ENCODE measurements around the gene ITPR3. TPM values are rescaled to one million over a fixed set of nuclear protein-coding genes. Genes with fewer than 3 reads are reported as not detected.
A peak's percentile ranks its signal among the peaks of the same experiment; 100 is the strongest.

Gene ITPR3
- total RNA-seq, 3 donors from 2014 or later: 60.2 to 111 (median 103) TPM

GRCh38 chr6:33634946-33635345 lies 13.8 kb downstream of the ITPR3 start:
- H3K4me1 ChIP-seq (ENCODE audit: low read depth): peaks cover 26% of the 10 kb centered on the region
- no peak overlapping the region for H3K4me3 ChIP-seq
- ATAC-seq (no peak), DNase-seq (no peak)
- intact Hi-C loops (cut with DNase I, micrococcal nuclease): no loop called here
- no peaks in the 10 kb centered on the region for H3K9me3 ChIP-seq
- TF ChIP-seq, protein P1, sequence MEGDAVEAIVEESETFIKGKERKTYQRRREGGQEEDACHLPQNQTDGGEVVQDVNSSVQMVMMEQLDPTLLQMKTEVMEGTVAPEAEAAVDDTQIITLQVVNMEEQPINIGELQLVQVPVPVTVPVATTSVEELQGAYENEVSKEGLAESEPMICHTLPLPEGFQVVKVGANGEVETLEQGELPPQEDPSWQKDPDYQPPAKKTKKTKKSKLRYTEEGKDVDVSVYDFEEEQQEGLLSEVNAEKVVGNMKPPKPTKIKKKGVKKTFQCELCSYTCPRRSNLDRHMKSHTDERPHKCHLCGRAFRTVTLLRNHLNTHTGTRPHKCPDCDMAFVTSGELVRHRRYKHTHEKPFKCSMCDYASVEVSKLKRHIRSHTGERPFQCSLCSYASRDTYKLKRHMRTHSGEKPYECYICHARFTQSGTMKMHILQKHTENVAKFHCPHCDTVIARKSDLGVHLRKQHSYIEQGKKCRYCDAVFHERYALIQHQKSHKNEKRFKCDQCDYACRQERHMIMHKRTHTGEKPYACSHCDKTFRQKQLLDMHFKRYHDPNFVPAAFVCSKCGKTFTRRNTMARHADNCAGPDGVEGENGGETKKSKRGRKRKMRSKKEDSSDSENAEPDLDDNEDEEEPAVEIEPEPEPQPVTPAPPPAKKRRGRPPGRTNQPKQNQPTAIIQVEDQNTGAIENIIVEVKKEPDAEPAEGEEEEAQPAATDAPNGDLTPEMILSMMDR (IDR thresholded peaks at IDR 0.05): no peak
- no peaks in the 10 kb centered on the region for H3K36me3 ChIP-seq (ENCODE audit: low read depth)

- H3K4me1 ChIP-seq (ENCODE audit: low read depth): peaks cover 24% of the 10 kb centered on the region
- ATAC-seq: no peak
Observed at GRCh38 chr6:33636655-33637054, 15.5 kb downstream of the ITPR3 start.

GRCh38 chr6:33638556-33638955 lies 17.4 kb downstream of the ITPR3 start:
- intact Hi-C loops (cut with DNase I, micrococcal nuclease): no loop called here
- peaks cover 9% of the 10 kb centered on the region for H3K4me1 ChIP-seq (ENCODE audit: low read depth)
- H3K36me3 ChIP-seq (ENCODE audit: low read depth): no peaks in the 10 kb centered on the region
- H3K9me3 ChIP-seq: no peaks in the 10 kb centered on the region
- ATAC-seq (peak; percentile 60), DNase-seq (no peak)
- TF ChIP-seq, protein P1 (IDR thresholded peaks at IDR 0.05): no peak
- H3K4me3 ChIP-seq: no peak overlapping the region

More at GRCh38 chr6:33636655-33637054, 15.5 kb downstream of the ITPR3 start:
- Histone ChIP-seq H3K36me3 (ENCODE audit: low read depth) (no peaks in the 10 kb centered on the region), H3K9me3 (no peaks in the 10 kb centered on the region), H3K4me3 (no peak overlapping the region)
- intact Hi-C loops (cut with DNase I, micrococcal nuclease): no loop called here
- DNase-seq: no peak
- TF ChIP-seq, protein P1 (IDR thresholded peaks at IDR 0.05): no peak

GRCh38 chr6:33639559-33639958 lies 18.4 kb downstream of the ITPR3 start:
- Histone ChIP-seq H3K9me3 (no peaks in the 10 kb centered on the region), H3K36me3 (ENCODE audit: low read depth) (no peaks in the 10 kb centered on the region), H3K4me1 (ENCODE audit: low read depth) (peaks cover 1% of the 10 kb centered on the region), H3K4me3 (no peak overlapping the region)
- intact Hi-C loops (cut with DNase I, micrococcal nuclease): no loop called here
- no peak for DNase-seq
- no peak for ATAC-seq
- TF ChIP-seq, protein P1 (IDR thresholded peaks at IDR 0.05): no peak

GRCh38 chr6:33640361-33640760 lies 19.2 kb downstream of the ITPR3 start:
- DNase-seq (no peak), ATAC-seq (no peak)
- TF ChIP-seq, protein P1 (IDR thresholded peaks at IDR 0.05): no peak
- Histone ChIP-seq H3K4me3 (no peak overlapping the region), H3K4me1 (ENCODE audit: low read depth) (no peaks in the 10 kb centered on the region), H3K9me3 (no peaks in the 10 kb centered on the region), H3K36me3 (ENCODE audit: low read depth) (no peaks in the 10 kb centered on the region)
- intact Hi-C loops (cut with DNase I, micrococcal nuclease): no loop called here

DNA sequence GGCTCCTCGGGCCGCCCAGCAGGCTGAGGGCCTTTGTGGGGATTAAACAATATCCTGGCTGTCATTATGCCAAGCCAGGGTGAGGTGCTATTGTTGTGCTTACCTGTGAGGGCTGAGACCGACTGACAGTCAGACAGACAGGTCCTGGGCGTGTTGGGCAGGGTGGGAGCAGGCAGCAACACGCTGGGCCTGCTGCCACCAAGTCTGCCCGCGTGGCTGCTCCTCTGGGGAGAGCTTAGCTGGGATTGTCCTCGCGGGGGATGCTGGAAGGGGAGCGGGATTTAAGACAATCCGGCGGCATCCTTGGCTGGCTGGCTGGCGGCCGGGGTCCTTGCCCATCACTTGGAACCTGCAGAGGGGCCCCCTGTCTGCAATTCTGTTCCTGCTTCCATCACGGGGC lies 20.0 kb downstream of the ITPR3 start:
- H3K4me3 ChIP-seq: no peak overlapping the region
- H3K4me1 ChIP-seq (ENCODE audit: low read depth): no peaks in the 10 kb centered on the region
- no peaks in the 10 kb centered on the region for H3K9me3 ChIP-seq
- intact Hi-C loops (cut with DNase I, micrococcal nuclease): no loop called here
- DNase-seq: no peak
- TF ChIP-seq, protein P1 (IDR thresholded peaks at IDR 0.05): no peak
- no peak for ATAC-seq
- H3K36me3 ChIP-seq (ENCODE audit: low read depth): no peaks in the 10 kb centered on the region

Measured in mucosa of descending colon (tissue), 3 donors.